Neural cell (in vitro differentiated cells): ENCODE results near the gene PML. TPM values are rescaled to one million over a fixed set of nuclear protein-coding genes. Genes with fewer than 3 reads are reported as not detected.

ENCODE experiments used
- H2AFZ ChIP-seq: fragments of 200-600, 300-800 bp; sonication (generic), shearing (Covaris generic); 2 replicates; pipeline ENCODE4 v1.6.0; 2014; ENCODE audit warnings: low read depth, mild to moderate bottlenecking, antibody characterized with exemption, low read length, moderate library complexity
- H3F3A ChIP-seq: fragments of 200-600 bp; shearing (Covaris generic); 2 replicates; pipeline ENCODE4 v1.6.1; 2016; ENCODE audit warnings: mild to moderate bottlenecking, moderate library complexity, mixed read lengths, antibody characterized with exemption, low read length; ENCODE audit not compliant: insufficient read depth, poor library complexity, severe bottlenecking
- H3K27ac ChIP-seq: fragments of 200-600, 300-800 bp; sonication (generic), shearing (Covaris generic); 2 replicates; pipeline ENCODE4 v1.5.1; 2014; ENCODE audit warnings: mild to moderate bottlenecking, low read length, moderate library complexity
- H3K27me3 ChIP-seq: fragments of 300-800, 200-600 bp; sonication (generic), shearing (Covaris generic); 2 replicates; pipeline ENCODE4 v1.6.0; 2014; ENCODE audit warnings: mild to moderate bottlenecking, low read depth, low read length, moderate library complexity; ENCODE audit not compliant: insufficient read depth
- H3K36me3 ChIP-seq: fragments of 300-800, 200-600 bp; sonication (generic), shearing (Covaris generic); 2 replicates; pipeline ENCODE4 v1.5.1; 2014; ENCODE audit warnings: mild to moderate bottlenecking, antibody characterized with exemption, low read length, moderate library complexity; ENCODE audit not compliant: insufficient read depth
- H3K4me2 ChIP-seq: fragments of 300-800, 200-600 bp; sonication (generic), shearing (Covaris generic); 2 replicates; pipeline ENCODE4 v1.6.0; 2014; ENCODE audit warnings: mild to moderate bottlenecking, low read length
- H3K4me3 ChIP-seq: fragments of 300-800, 200-600 bp; sonication (generic), shearing (Covaris generic); 2 replicates; pipeline ENCODE4 v1.5.1; 2014; ENCODE audit warnings: mild to moderate bottlenecking, low read length, moderate library complexity
- H3K79me2 ChIP-seq: fragments of 200-600 bp; shearing (Covaris generic); replicated peaks from 2 replicates; pipeline ENCODE4 v1.6.0; 2014; ENCODE audit warnings: mild to moderate bottlenecking, low read length, moderate library complexity; ENCODE audit not compliant: insufficient read depth
- H3K9ac ChIP-seq: fragments of 300-800, 200-600 bp; sonication (generic), shearing (Covaris generic); 2 replicates; pipeline ENCODE4 v1.6.1; 2016; ENCODE audit warnings: mild to moderate bottlenecking, low read length, mixed read lengths
- H3K9me2 ChIP-seq: fragments of 200-600 bp; shearing (Covaris generic); 2 replicates; pipeline ENCODE4 v1.6.1; 2016; ENCODE audit warnings: mild to moderate bottlenecking, low read length, mixed read lengths; ENCODE audit not compliant: insufficient read depth
- H3K9me3 ChIP-seq: fragments of 200-600, 300-800 bp; sonication (generic), shearing (Covaris generic); 2 replicates; pipeline ENCODE4 v1.6.1; 2016; ENCODE audit warnings: mild to moderate bottlenecking, mixed run types, low read length, moderate library complexity, mixed read lengths
- H4K20me1 ChIP-seq: fragments of 200-600 bp; shearing (Covaris generic); 2 replicates; pipeline ENCODE4 v1.6.1; 2016; ENCODE audit warnings: mild to moderate bottlenecking, mixed run types; ENCODE audit not compliant: insufficient read depth
- EP300 ChIP-seq: fragments of 450-650 bp; conservative IDR thresholded peaks from 2 replicates; pipeline ENCODE4 v1.6.1; 2014; ENCODE audit warnings: antibody characterized with exemption, mild to moderate bottlenecking, moderate library complexity; ENCODE audit not compliant: poor library complexity, severe bottlenecking
- EZH2 ChIP-seq: fragments of 200-600, 300-800 bp; shearing (Covaris generic), sonication (generic); IDR thresholded peaks from 2 replicates; pipeline ENCODE4 v1.6.1; 2014; ENCODE audit warnings: antibody characterized with exemption, low read length, borderline replicate concordance, mild to moderate bottlenecking; ENCODE audit not compliant: insufficient read depth, poor library complexity, severe bottlenecking
- MXI1 ChIP-seq: fragments of 450-650 bp; conservative IDR thresholded peaks from 2 replicates; pipeline ENCODE4 v1.6.1; 2014; ENCODE audit warnings: antibody characterized with exemption, mild to moderate bottlenecking; ENCODE audit not compliant: poor library complexity, severe bottlenecking
- POLR2AphosphoS5 ChIP-seq: IDR thresholded peaks from 2 replicates; pipeline ENCODE4 v1.6.1; 2012
- RAD21 ChIP-seq: fragments of 450-650 bp; conservative IDR thresholded peaks from 2 replicates; pipeline ENCODE4 v1.6.1; 2014; ENCODE audit warnings: antibody characterized with exemption, mild to moderate bottlenecking, moderate library complexity
- SMC3 ChIP-seq: fragments of 450-650 bp; conservative IDR thresholded peaks from 2 replicates; pipeline ENCODE4 v1.6.1; 2014; ENCODE audit warnings: antibody characterized with exemption, mild to moderate bottlenecking, moderate library complexity; ENCODE audit not compliant: poor library complexity
- TAF1 ChIP-seq: IDR thresholded peaks from 2 replicates; pipeline ENCODE4 v1.6.1; 2012; ENCODE audit warnings: low read depth
- polyA plus RNA-seq: library from polyadenylated mRNA; depleted of rRNA; stranded (reverse); fragments of >200 nt; gene quantifications from 2 replicates; pipeline ENCODE4 v1.2.3, GENCODE V29; 2014
- TF ChIP-seq, protein P1 (sequence below): IDR thresholded peaks from 2 replicates; pipeline ENCODE4 v1.6.1; 2012; ENCODE audit warnings: borderline replicate concordance
- TF ChIP-seq, protein P2 (sequence below): fragments of 450-650 bp; IDR thresholded peaks from 2 replicates; pipeline ENCODE4 v1.5.1; 2014; ENCODE audit warnings: antibody characterized with exemption, mild to moderate bottlenecking, moderate library complexity; ENCODE audit not compliant: poor library complexity, severe bottlenecking

Gene PML
- polyA plus RNA-seq, 1 donor from 2014 or later = 4.7 TPM

DNA sequence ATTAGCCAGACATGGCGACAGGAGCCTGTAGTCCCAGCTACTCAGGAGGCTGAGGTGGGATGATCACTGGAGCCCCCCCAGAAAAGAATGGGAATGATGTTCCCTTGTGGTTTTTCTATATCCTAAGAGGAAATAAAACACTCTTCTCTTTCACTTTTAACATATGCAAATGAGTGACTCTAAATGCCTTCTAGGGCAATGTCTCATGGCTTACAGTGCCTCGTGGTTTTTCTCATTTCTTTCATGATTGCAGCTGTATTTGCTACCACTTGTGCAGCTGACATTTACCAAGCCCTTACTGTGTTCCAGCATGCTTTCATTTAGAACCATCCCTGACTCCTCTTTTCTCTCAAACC, 28.8 kb upstream of the PML start:
- Histone ChIP-seq H3K9me2 (no peaks in the 10 kb centered on the region), H3F3A (no peaks in the 10 kb centered on the region), H3K79me2 (no peaks in the 10 kb centered on the region), H3K9me3 (no peaks in the 10 kb centered on the region), H3K4me3 (no peak overlapping the region), H3K27ac (peak overlapping the region; percentile 4), H2AFZ (no peak overlapping the region), H3K4me2 (no peak overlapping the region), H4K20me1 (no peaks in the 10 kb centered on the region), H3K36me3 (no peaks in the 10 kb centered on the region), H3K27me3 (no peaks in the 10 kb centered on the region), H3K9ac (no peak overlapping the region)
- TF ChIP-seq EP300 = no peak
- no peak for TF ChIP-seq POLR2AphosphoS5
- TF ChIP-seq MXI1 = no peak

DNA sequence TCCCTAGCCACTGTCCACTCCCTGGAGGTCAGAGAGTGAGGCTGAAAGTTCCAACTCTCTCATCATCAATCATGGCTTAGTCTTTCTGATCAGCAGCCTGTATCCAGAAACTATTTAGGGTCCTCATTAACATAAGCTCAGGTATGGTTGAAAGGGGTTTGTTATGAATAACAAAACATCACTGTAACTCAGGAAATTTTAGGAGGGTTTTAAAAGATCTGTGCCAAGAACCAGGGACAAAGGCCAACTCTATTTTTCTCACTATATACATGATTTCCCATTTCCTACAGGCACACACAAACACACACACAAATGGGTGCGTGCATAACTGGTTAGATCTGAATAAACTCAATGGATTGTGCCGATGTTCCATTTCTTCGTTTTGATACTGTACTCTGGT, 26.1 kb upstream of the PML start:
- Histone ChIP-seq H3K9me3 (no peaks in the 10 kb centered on the region), H3K27ac (no peak overlapping the region), H3K9me2 (no peaks in the 10 kb centered on the region), H2AFZ (no peak overlapping the region), H3K36me3 (no peaks in the 10 kb centered on the region), H3F3A (no peaks in the 10 kb centered on the region), H3K4me2 (no peak overlapping the region), H3K27me3 (no peaks in the 10 kb centered on the region), H4K20me1 (no peaks in the 10 kb centered on the region), H3K9ac (no peak overlapping the region), H3K79me2 (no peaks in the 10 kb centered on the region), H3K4me3 (no peak overlapping the region)
- TF ChIP-seq EZH2 (no peak), MXI1 (no peak), RAD21 (no peak), SMC3 (no peak), POLR2AphosphoS5 (no peak), EP300 (no peak), TAF1 (no peak)
- TF ChIP-seq, protein P1, sequence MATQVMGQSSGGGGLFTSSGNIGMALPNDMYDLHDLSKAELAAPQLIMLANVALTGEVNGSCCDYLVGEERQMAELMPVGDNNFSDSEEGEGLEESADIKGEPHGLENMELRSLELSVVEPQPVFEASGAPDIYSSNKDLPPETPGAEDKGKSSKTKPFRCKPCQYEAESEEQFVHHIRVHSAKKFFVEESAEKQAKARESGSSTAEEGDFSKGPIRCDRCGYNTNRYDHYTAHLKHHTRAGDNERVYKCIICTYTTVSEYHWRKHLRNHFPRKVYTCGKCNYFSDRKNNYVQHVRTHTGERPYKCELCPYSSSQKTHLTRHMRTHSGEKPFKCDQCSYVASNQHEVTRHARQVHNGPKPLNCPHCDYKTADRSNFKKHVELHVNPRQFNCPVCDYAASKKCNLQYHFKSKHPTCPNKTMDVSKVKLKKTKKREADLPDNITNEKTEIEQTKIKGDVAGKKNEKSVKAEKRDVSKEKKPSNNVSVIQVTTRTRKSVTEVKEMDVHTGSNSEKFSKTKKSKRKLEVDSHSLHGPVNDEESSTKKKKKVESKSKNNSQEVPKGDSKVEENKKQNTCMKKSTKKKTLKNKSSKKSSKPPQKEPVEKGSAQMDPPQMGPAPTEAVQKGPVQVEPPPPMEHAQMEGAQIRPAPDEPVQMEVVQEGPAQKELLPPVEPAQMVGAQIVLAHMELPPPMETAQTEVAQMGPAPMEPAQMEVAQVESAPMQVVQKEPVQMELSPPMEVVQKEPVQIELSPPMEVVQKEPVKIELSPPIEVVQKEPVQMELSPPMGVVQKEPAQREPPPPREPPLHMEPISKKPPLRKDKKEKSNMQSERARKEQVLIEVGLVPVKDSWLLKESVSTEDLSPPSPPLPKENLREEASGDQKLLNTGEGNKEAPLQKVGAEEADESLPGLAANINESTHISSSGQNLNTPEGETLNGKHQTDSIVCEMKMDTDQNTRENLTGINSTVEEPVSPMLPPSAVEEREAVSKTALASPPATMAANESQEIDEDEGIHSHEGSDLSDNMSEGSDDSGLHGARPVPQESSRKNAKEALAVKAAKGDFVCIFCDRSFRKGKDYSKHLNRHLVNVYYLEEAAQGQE = no peak
- TF ChIP-seq, protein P2, sequence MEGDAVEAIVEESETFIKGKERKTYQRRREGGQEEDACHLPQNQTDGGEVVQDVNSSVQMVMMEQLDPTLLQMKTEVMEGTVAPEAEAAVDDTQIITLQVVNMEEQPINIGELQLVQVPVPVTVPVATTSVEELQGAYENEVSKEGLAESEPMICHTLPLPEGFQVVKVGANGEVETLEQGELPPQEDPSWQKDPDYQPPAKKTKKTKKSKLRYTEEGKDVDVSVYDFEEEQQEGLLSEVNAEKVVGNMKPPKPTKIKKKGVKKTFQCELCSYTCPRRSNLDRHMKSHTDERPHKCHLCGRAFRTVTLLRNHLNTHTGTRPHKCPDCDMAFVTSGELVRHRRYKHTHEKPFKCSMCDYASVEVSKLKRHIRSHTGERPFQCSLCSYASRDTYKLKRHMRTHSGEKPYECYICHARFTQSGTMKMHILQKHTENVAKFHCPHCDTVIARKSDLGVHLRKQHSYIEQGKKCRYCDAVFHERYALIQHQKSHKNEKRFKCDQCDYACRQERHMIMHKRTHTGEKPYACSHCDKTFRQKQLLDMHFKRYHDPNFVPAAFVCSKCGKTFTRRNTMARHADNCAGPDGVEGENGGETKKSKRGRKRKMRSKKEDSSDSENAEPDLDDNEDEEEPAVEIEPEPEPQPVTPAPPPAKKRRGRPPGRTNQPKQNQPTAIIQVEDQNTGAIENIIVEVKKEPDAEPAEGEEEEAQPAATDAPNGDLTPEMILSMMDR = no peak
